ENCODE data around the gene KRT12.

The KRT12 gene

DNA sequence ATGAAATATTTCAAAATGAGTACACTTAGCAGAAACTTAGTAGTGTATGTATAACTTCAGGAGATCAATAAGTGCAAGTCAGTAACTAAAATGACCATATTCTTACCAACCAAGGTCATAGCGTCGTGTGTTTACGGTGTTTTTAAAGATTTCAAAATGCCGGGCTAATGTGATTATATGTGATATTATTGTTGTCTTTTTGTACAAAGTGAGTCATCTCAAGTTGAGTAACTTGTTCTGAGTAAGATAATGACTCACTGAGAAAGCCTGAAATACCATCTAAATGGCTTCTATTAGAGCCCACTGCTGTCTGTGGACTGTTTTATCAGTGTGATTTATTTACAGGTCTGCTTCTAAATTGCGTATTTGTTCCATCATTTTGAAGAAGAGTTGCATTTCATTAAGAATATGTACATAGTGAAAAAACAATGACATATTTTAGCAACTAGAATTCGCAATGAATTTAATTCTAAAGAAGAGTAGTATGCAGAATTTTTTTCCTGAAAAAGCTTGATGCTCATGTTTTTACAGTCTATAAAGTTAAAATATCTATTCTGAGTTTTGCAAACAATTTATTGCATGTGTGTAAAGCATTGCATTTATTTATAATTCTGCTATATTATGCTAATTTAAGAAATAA is 12.7 kb downstream of the KRT12 start:
- no peak for TF ChIP-seq CTCF (IDR thresholded peaks at IDR 0.05; ENCODE audit: low read depth, low read length)
- H3K4me3 ChIP-seq (ENCODE audit: low read depth, low read length) = no peak overlapping the region

DNA sequence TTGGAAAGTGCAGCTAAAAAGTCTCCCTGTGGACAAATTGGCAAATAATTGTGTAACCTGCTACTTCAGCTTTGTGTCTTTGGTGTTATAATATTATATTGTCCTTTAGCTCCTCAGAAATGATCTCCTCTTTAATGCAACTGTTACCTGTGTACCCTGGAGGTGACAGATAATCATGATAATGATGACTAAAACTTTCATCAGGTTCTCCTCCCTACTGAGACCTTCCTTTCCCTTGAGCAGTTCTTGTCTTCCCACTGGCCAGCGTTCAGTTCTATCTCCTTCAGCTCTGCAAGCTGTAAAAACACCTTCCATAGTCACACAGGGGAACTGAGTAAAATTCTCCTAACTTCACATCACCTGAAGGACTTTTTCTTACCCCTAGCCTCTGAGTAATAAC is 14.7 kb downstream of the KRT12 start:
- no peak for TF ChIP-seq CTCF (IDR thresholded peaks at IDR 0.05; ENCODE audit: low read depth, low read length)

GRCh38 chr17:40850293-40850972 is 16.6 kb downstream of the KRT12 start:
- no peak overlapping the region for H3K4me3 ChIP-seq (ENCODE audit: low read depth, low read length)

More for the DNA sequence above, 14.7 kb downstream of the KRT12 start:
- no peak overlapping the region for H3K4me3 ChIP-seq (ENCODE audit: low read depth, low read length)

GRCh38 chr17:40849723-40850122 is 17.3 kb downstream of the KRT12 start:
- no peak overlapping the region for H3K4me3 ChIP-seq (ENCODE audit: low read depth, low read length)
- TF ChIP-seq CTCF (IDR thresholded peaks at IDR 0.05; ENCODE audit: low read depth, low read length) = no peak

More at GRCh38 chr17:40850293-40850972, 16.6 kb downstream of the KRT12 start:
- no peak for TF ChIP-seq CTCF (IDR thresholded peaks at IDR 0.05; ENCODE audit: low read depth, low read length)

DNA sequence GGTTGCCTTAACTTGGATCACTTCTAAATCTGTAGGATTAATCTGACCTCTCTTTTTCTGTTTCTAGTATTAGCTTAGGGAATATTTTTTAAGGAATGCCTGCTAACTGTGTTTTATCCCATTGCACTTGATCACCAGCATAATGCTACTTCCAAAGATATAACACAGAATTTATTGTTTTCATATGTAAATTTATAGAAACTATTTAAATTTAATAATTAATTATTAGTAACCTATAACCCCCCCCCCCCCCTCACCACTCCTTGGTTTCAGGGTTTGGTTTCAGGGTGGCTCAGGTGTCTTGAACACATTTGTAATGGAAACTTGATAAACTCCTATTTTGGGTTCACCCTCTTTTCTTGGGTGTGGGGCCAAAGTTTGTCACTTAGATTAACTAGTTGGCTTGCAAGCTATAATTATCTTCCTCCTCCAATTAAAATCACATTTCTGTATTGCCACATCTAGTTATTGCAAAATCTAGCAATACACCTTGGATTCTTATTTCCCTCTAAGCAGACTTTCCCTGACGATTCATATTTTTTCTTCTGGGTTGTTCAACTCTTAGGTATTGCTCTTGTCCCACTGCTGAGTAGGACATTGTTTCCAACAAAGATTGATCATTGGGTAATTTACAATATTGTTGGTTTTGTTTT is 18.3 kb downstream of the KRT12 start:
- no peak overlapping the region for H3K4me3 ChIP-seq (ENCODE audit: low read depth, low read length)
- no peak for TF ChIP-seq CTCF (IDR thresholded peaks at IDR 0.05; ENCODE audit: low read depth, low read length)

DNA sequence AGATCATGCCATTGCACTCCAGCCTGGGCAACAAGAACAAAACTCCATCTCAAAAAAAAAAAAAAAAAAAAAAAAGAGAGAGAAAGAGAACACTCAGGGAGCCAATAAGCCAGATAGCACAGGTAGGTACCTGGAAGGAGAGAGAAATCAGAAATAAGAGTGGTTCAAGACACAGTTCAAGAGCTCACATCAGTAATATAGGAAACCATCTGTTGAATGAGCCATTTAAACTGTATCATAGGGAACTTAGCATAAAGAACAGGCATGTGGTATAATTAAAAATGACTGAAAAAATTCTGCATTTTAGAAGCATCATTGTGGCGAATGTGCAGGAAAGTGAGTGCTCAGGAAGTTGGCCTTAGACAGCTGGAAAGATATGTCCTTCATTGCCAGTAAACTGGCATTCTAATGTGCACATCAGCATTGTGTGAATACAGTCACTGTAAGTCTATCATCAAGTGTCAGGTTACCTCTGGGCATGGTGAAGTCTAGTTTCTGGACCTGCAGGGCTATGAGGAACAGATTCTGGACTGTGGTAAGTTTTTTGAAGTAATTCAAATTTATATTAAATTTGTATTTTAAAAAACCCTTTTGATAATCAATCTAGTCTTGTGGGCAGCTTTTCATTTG is 20.4 kb downstream of the KRT12 start:
- H3K4me3 ChIP-seq (ENCODE audit: low read depth, low read length) = no peak overlapping the region
- TF ChIP-seq CTCF (IDR thresholded peaks at IDR 0.05; ENCODE audit: low read depth, low read length) = no peak

All from WI38 (cell line).